Measurements from ENCODE around the gene NDE1. TPM values are rescaled to one million over a fixed set of nuclear protein-coding genes. Genes with fewer than 3 reads are reported as not detected.
A peak's percentile ranks its signal among the peaks of the same experiment; 100 is the strongest.
"Not testable (repeated sequence)": the region's sequence is repeated elsewhere in the genome, so short reads cannot be mapped to it uniquely, and the experiment has no call there.

Gene NDE1
- total RNA-seq, 1 donor from 2014 or later: 48.2 TPM

- peaks cover 4% of the 10 kb centered on the region for H3K36me3 Mint-ChIP-seq
- no peak for DNase-seq (ENCODE audit: low spot score in 2 of 2, unreplicated experiment in 2 of 2)
- TF ChIP-seq, protein P1, sequence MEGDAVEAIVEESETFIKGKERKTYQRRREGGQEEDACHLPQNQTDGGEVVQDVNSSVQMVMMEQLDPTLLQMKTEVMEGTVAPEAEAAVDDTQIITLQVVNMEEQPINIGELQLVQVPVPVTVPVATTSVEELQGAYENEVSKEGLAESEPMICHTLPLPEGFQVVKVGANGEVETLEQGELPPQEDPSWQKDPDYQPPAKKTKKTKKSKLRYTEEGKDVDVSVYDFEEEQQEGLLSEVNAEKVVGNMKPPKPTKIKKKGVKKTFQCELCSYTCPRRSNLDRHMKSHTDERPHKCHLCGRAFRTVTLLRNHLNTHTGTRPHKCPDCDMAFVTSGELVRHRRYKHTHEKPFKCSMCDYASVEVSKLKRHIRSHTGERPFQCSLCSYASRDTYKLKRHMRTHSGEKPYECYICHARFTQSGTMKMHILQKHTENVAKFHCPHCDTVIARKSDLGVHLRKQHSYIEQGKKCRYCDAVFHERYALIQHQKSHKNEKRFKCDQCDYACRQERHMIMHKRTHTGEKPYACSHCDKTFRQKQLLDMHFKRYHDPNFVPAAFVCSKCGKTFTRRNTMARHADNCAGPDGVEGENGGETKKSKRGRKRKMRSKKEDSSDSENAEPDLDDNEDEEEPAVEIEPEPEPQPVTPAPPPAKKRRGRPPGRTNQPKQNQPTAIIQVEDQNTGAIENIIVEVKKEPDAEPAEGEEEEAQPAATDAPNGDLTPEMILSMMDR (IDR thresholded peaks at IDR 0.05; ENCODE audit: unreplicated experiment): no peak
- H3K4me1 Mint-ChIP-seq: peaks cover 5% of the 10 kb centered on the region
- no peaks in the 10 kb centered on the region for H3K27me3 Mint-ChIP-seq (ENCODE audit: low read depth)
- H3K27ac Mint-ChIP-seq: no peak overlapping the region
- no peak overlapping the region for H3K4me3 Mint-ChIP-seq
- H3K9me3 Mint-ChIP-seq: no peaks in the 10 kb centered on the region
These were observed 8.5 kb downstream of the NDE1 start for GRCh38 chr16:15658556-15658955.

- no peak for DNase-seq (ENCODE audit: low spot score in 2 of 2, unreplicated experiment in 2 of 2)
- Mint-ChIP-seq H3K27ac (peak overlapping the region; percentile 74), H3K4me1 (peaks cover 5% of the 10 kb centered on the region), H3K4me3 (no peak overlapping the region), H3K36me3 (peaks cover 4% of the 10 kb centered on the region), H3K9me3 (no peaks in the 10 kb centered on the region), H3K27me3 (ENCODE audit: low read depth) (no peaks in the 10 kb centered on the region)
- TF ChIP-seq, protein P1 (IDR thresholded peaks at IDR 0.05; ENCODE audit: unreplicated experiment): no peak
These were observed 10.2 kb downstream of the NDE1 start for GRCh38 chr16:15660203-15660601.

- Mint-ChIP-seq H3K9me3 (no peaks in the 10 kb centered on the region), H3K4me3 (no peak overlapping the region), H3K4me1 (peaks cover 5% of the 10 kb centered on the region), H3K27ac (no peak overlapping the region), H3K36me3 (peaks cover 14% of the 10 kb centered on the region), H3K27me3 (ENCODE audit: low read depth) (no peaks in the 10 kb centered on the region)
- TF ChIP-seq, protein P1 (IDR thresholded peaks at IDR 0.05; ENCODE audit: unreplicated experiment): no peak
- DNase-seq (ENCODE audit: low spot score in 2 of 2, unreplicated experiment in 2 of 2): no peak
These were observed 15.1 kb downstream of the NDE1 start for GRCh38 chr16:15665107-15665506.

- no peak overlapping the region for H3K4me3 Mint-ChIP-seq
- peaks cover 14% of the 10 kb centered on the region for H3K36me3 Mint-ChIP-seq
- H3K4me1 Mint-ChIP-seq: no peaks in the 10 kb centered on the region
- no peaks in the 10 kb centered on the region for H3K9me3 Mint-ChIP-seq
- TF ChIP-seq, protein P1 (IDR thresholded peaks at IDR 0.05; ENCODE audit: unreplicated experiment): no peak
- DNase-seq (ENCODE audit: low spot score in 2 of 2, unreplicated experiment in 2 of 2): no peak
- H3K27me3 Mint-ChIP-seq (ENCODE audit: low read depth): no peaks in the 10 kb centered on the region
- no peak overlapping the region for H3K27ac Mint-ChIP-seq
These were observed 17.2 kb downstream of the NDE1 start for GRCh38 chr16:15667091-15667742.

- TF ChIP-seq, protein P1 (IDR thresholded peaks at IDR 0.05; ENCODE audit: unreplicated experiment): no peak
- Mint-ChIP-seq H3K27ac (no peak overlapping the region), H3K4me3 (no peak overlapping the region), H3K36me3 (peaks cover 16% of the 10 kb centered on the region), H3K4me1 (no peaks in the 10 kb centered on the region), H3K27me3 (ENCODE audit: low read depth) (no peaks in the 10 kb centered on the region), H3K9me3 (no peaks in the 10 kb centered on the region)
- DNase-seq (ENCODE audit: low spot score in 2 of 2, unreplicated experiment in 2 of 2): no peak
These were observed 21.6 kb downstream of the NDE1 start for GRCh38 chr16:15671530-15672117.

- DNase-seq (ENCODE audit: low spot score in 2 of 2, unreplicated experiment in 2 of 2); H3K9me3 Mint-ChIP-seq; H3K4me3 Mint-ChIP-seq; H3K4me1 Mint-ChIP-seq; H3K27me3 Mint-ChIP-seq (ENCODE audit: low read depth); H3K27ac Mint-ChIP-seq: not testable (repeated sequence)
- peaks cover 14% of the 10 kb centered on the region for H3K36me3 Mint-ChIP-seq
These were observed 22.1 kb downstream of the NDE1 start for GRCh38 chr16:15672127-15672513.
